ENCODE results near the gene HGF.

DNA sequence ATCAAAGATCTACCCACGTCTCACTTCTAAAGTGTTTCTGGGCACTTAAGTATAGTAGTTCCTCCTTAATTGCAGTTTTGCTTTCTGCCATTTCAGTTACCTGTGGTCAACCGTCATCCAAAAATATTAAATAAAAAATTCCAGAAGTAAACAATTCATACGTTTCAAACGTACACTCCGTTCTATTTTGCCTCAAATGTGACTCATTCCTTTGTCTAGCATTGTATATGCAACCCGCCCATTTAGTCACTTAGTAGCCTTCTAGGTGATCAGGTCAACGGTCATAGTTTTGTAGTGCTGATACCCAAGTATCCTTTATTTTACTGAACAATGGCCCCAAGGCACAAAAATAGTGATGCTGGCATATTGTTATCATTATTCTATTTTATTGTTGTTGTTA is 33.8 kb downstream of the HGF start:
- TF ChIP-seq, protein P1, sequence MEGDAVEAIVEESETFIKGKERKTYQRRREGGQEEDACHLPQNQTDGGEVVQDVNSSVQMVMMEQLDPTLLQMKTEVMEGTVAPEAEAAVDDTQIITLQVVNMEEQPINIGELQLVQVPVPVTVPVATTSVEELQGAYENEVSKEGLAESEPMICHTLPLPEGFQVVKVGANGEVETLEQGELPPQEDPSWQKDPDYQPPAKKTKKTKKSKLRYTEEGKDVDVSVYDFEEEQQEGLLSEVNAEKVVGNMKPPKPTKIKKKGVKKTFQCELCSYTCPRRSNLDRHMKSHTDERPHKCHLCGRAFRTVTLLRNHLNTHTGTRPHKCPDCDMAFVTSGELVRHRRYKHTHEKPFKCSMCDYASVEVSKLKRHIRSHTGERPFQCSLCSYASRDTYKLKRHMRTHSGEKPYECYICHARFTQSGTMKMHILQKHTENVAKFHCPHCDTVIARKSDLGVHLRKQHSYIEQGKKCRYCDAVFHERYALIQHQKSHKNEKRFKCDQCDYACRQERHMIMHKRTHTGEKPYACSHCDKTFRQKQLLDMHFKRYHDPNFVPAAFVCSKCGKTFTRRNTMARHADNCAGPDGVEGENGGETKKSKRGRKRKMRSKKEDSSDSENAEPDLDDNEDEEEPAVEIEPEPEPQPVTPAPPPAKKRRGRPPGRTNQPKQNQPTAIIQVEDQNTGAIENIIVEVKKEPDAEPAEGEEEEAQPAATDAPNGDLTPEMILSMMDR (conservative IDR thresholded peaks at IDR 0.05; ENCODE audit: low read length): no peak
- no peak for TF ChIP-seq EZH2phosphoT487 (IDR thresholded peaks at IDR 0.05; ENCODE audit: borderline replicate concordance, low read depth, low read length)
